PC-3 (cell line): Measurements from ENCODE around the gene DMGDH. TPM values are rescaled to one million over a fixed set of nuclear protein-coding genes. Genes with fewer than 3 reads are reported as not detected.

Experiments
- ATAC-seq: fragments of 200-7000 bp; cut with Tn5 transposase; 2 replicates; pipeline ENCODE4 v1.9.1; 2020; ENCODE audit warnings: mild to moderate bottlenecking, moderate library complexity
- BruUV-seq: library from RNA; stranded (reverse); fragments of 400-500 nt; replicated peaks from 2 replicates; lab custom pipeline; 2021; lab: Mats Ljungman, UMichigan
- CTCF ChIA-PET: fragments of 300-600 bp; sonication (Branson Sonifier 250); formaldehyde crosslinking; loops from one replicate; lab custom pipeline; 2022; ENCODE audit warnings: antibody characterized with exemption; lab: Charles Lee
- POLR2A ChIA-PET: fragments of 300-600 bp; sonication (Branson Sonifier 250); formaldehyde crosslinking; loops from one replicate; lab custom pipeline; 2022; ENCODE audit warnings: antibody characterized with exemption; ENCODE audit not compliant: unreplicated experiment; lab: Charles Lee
- DNase-seq: peaks from one replicate; pipeline ENCODE4 v3.0.0-alpha.2; 2015
- H2AFZ ChIP-seq: fragments of 300-600 bp; sonication (generic); 2 replicates; pipeline ENCODE4 v1.6.0; 2016; ENCODE audit warnings: antibody characterized with exemption, low read length
- H3F3A ChIP-seq: fragments of 300-600 bp; sonication (generic); one replicate; pipeline ENCODE4 v1.6.0; 2017; ENCODE audit warnings: antibody characterized with exemption, low read length, control low read depth, mild to moderate bottlenecking; ENCODE audit not compliant: unreplicated experiment
- H3K27ac ChIP-seq: fragments of 300-600 bp; sonication (generic); 2 replicates; pipeline ENCODE4 v1.5.1; 2016; ENCODE audit warnings: mild to moderate bottlenecking, low read length
- H3K27me3 ChIP-seq: fragments of 300-600 bp; sonication (generic); 2 replicates; pipeline ENCODE4 v1.6.1; 2016; ENCODE audit warnings: low read length, mixed read lengths
- H3K36me3 ChIP-seq: fragments of 300-600 bp; sonication (generic); 2 replicates; pipeline ENCODE4 v1.6.1; 2016; ENCODE audit warnings: low read depth, mixed run types, low read length, mixed read lengths
- H3K4me1 ChIP-seq: fragments of 300-600 bp; sonication (generic); 2 replicates; pipeline ENCODE4 v1.5.1; 2016; ENCODE audit warnings: low read length; ENCODE audit not compliant: insufficient read depth
- H3K4me2 ChIP-seq: fragments of 300-600 bp; sonication (generic); 2 replicates; pipeline ENCODE4 v1.6.0; 2016; ENCODE audit warnings: low read length
- H3K4me3 ChIP-seq: fragments of 300-600 bp; sonication (generic); 2 replicates; pipeline ENCODE4 v1.5.1; 2016; ENCODE audit warnings: mild to moderate bottlenecking, low read length, mixed read lengths
- H3K79me2 ChIP-seq: fragments of 300-600 bp; sonication (generic); 2 replicates; pipeline ENCODE4 v1.6.1; 2017; ENCODE audit warnings: low read length, mixed read lengths
- H3K9ac ChIP-seq: fragments of 300-600 bp; sonication (generic); 2 replicates; pipeline ENCODE4 v1.6.0; 2016; ENCODE audit warnings: mild to moderate bottlenecking, low read length
- H3K9me2 ChIP-seq: fragments of 300-600 bp; sonication (generic); replicated peaks from 2 replicates; pipeline ENCODE4 v1.6.1; 2016; ENCODE audit warnings: mixed run types, low read length, mixed read lengths
- H3K9me3 ChIP-seq: fragments of 300-600 bp; sonication (generic); 2 replicates; pipeline ENCODE4 v1.6.1; 2016; ENCODE audit warnings: low read length, mixed read lengths
- H4K20me1 ChIP-seq: fragments of 300-600 bp; sonication (generic); 2 replicates; pipeline ENCODE4 v1.6.1; 2016; ENCODE audit warnings: low read length, mixed read lengths
- EZH2 ChIP-seq: fragments of 300-600 bp; sonication (generic); IDR thresholded peaks from one replicate; pipeline ENCODE4 v1.6.1; 2017; ENCODE audit warnings: antibody characterized with exemption, mild to moderate bottlenecking, low read length; ENCODE audit not compliant: unreplicated experiment
- EZH2phosphoT487 ChIP-seq: fragments of 300-600 bp; sonication (generic); IDR thresholded peaks from 2 replicates; pipeline ENCODE4 v1.6.1; 2018; ENCODE audit warnings: mild to moderate bottlenecking, antibody characterized with exemption, low read length, borderline replicate concordance
- intact Hi-C: fragments of 100-400 bp; cut with micrococcal nuclease; formaldehyde crosslinking; loops from 2 replicates; pipeline ENCODE4 v1.9.0; 2023
- total RNA-seq: library from RNA; depleted of rRNA; stranded (reverse); fragments of >200 nt; gene quantifications from 2 replicates; pipeline ENCODE4 v1.2.3, GENCODE V29; 2014
- TF ChIP-seq, protein P1 (sequence below): fragments of 300-600 bp; sonication (generic); conservative IDR thresholded peaks from 2 replicates; pipeline ENCODE4 v1.5.1; 2017; ENCODE audit warnings: antibody characterized with exemption, low read depth, mild to moderate bottlenecking, low read length

DMGDH gene
- total RNA-seq, 1 experiment from 2014 or later: not detected

- intact Hi-C loops: no loop called here
Measured at GRCh38 chr5:78995521-78996007, 73.9 kb downstream of the DMGDH start.

GRCh38 chr5:78993165-78993564 lies 76.3 kb downstream of the DMGDH start:
- H3K27me3 ChIP-seq: peaks cover 3% of the 10 kb centered on the region; the same call in 1 of the 2 replicates
- intact Hi-C loops: no loop called here
- H3K4me2 ChIP-seq: no peak overlapping the region
- no peaks in the 10 kb centered on the region for H3K36me3 ChIP-seq
- ATAC-seq (no peak), DNase-seq (no peak)
- no peaks in the 10 kb centered on the region for H3K9me2 ChIP-seq
- no peak overlapping the region for H3K27ac ChIP-seq
- ChIA-PET CTCF (no interaction called here), POLR2A (no interaction called here)
- no peaks in the 10 kb centered on the region for H3K79me2 ChIP-seq
- no peaks in the 10 kb centered on the region for H3F3A ChIP-seq
- H4K20me1 ChIP-seq: no peaks in the 10 kb centered on the region
- no peaks in the 10 kb centered on the region for H3K4me1 ChIP-seq
- no peaks in the 10 kb centered on the region for H3K9me3 ChIP-seq
- no peak overlapping the region for H2AFZ ChIP-seq
- no peak overlapping the region for H3K4me3 ChIP-seq
- H3K9ac ChIP-seq: no peak overlapping the region
- no TSS peak for BruUV-seq
- TF ChIP-seq, protein P1, sequence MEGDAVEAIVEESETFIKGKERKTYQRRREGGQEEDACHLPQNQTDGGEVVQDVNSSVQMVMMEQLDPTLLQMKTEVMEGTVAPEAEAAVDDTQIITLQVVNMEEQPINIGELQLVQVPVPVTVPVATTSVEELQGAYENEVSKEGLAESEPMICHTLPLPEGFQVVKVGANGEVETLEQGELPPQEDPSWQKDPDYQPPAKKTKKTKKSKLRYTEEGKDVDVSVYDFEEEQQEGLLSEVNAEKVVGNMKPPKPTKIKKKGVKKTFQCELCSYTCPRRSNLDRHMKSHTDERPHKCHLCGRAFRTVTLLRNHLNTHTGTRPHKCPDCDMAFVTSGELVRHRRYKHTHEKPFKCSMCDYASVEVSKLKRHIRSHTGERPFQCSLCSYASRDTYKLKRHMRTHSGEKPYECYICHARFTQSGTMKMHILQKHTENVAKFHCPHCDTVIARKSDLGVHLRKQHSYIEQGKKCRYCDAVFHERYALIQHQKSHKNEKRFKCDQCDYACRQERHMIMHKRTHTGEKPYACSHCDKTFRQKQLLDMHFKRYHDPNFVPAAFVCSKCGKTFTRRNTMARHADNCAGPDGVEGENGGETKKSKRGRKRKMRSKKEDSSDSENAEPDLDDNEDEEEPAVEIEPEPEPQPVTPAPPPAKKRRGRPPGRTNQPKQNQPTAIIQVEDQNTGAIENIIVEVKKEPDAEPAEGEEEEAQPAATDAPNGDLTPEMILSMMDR: no peak
- TF ChIP-seq EZH2 (no peak), EZH2phosphoT487 (no peak)

More at GRCh38 chr5:78995521-78996007, 73.9 kb downstream of the DMGDH start:
- TF ChIP-seq, protein P1: no peak
- TF ChIP-seq EZH2phosphoT487 (no peak), EZH2 (no peak)
- Histone ChIP-seq H3K27ac (no peak overlapping the region), H3K9me3 (no peaks in the 10 kb centered on the region), H3F3A (no peaks in the 10 kb centered on the region), H3K36me3 (no peaks in the 10 kb centered on the region), H3K9ac (no peak overlapping the region), H3K4me3 (no peak overlapping the region), H2AFZ (no peak overlapping the region), H3K4me1 (no peaks in the 10 kb centered on the region), H3K4me2 (no peak overlapping the region), H3K79me2 (no peaks in the 10 kb centered on the region), H3K9me2 (no peaks in the 10 kb centered on the region), H4K20me1 (no peaks in the 10 kb centered on the region), H3K27me3 (peaks cover 3% of the 10 kb centered on the region; the same call in 1 of the 2 replicates)
- DNase-seq (no peak), ATAC-seq (no peak)
- ChIA-PET CTCF (interaction anchor here (0.5 kb wide), 1 partner anchor 205 kb away, joined by 3 read pairs; no protein-coding TSS in a partner anchor), POLR2A (no interaction called here)
- no TSS peak for BruUV-seq

GRCh38 chr5:78992146-78992545 lies 77.3 kb downstream of the DMGDH start:
- no peak for TF ChIP-seq EZH2
- TF ChIP-seq EZH2phosphoT487: no peak
- TF ChIP-seq, protein P1: no peak
- BruUV-seq: no TSS peak
- Histone ChIP-seq H3K79me2 (no peaks in the 10 kb centered on the region), H3K4me1 (no peaks in the 10 kb centered on the region), H3K27ac (no peak overlapping the region), H4K20me1 (no peaks in the 10 kb centered on the region), H3K9me2 (no peaks in the 10 kb centered on the region), H3K27me3 (peaks cover 2% of the 10 kb centered on the region; the same call in 1 of the 2 replicates), H3F3A (no peaks in the 10 kb centered on the region), H2AFZ (no peak overlapping the region), H3K36me3 (no peaks in the 10 kb centered on the region), H3K9me3 (no peaks in the 10 kb centered on the region), H3K9ac (no peak overlapping the region), H3K4me3 (no peak overlapping the region), H3K4me2 (no peak overlapping the region)
- DNase-seq (no peak), ATAC-seq (no peak)
- intact Hi-C loops: no loop called here
- CTCF ChIA-PET: interaction anchor here (0.5 kb wide), 1 partner anchor 671 kb away, joined by 3 read pairs; no protein-coding TSS in a partner anchor
- POLR2A ChIA-PET: no interaction called here
